Transverse colon (tissue), 4 donors: ENCODE measurements around the gene NTRK2.

Source experiments
- EP300 ChIP-seq: sonication (generic); formaldehyde crosslinking; IDR thresholded peaks from one replicate; pipeline ENCODE4 v1.6.1; 2017; ENCODE audit warnings: antibody characterized with exemption, low read depth
- POLR2A ChIP-seq: fragments of 450-650 bp; IDR thresholded peaks from one replicate; pipeline ENCODE4 v1.6.1; 2016; ENCODE audit warnings: antibody characterized with exemption, mild to moderate bottlenecking, moderate library complexity
- POLR2AphosphoS5 ChIP-seq, 3 donors: sonication (generic); formaldehyde crosslinking; IDR thresholded peaks; one replicate each; pipeline ENCODE4 v1.6.1; 2016; ENCODE audit warnings: antibody characterized with exemption in 3 of 3
- TF ChIP-seq, protein P1 (sequence below), 5 experiments: fragments of 200-600 bp in 3 of 5; fragments of 450-650 bp in 2 of 5; sonication (generic) in 3 of 5; IDR thresholded peaks; 1 replicate in 2 of 5; 2 replicates in 3 of 5; pipeline ENCODE4 v1.5.1; 2016 to 2017; ENCODE audit warnings: antibody characterized with exemption in 5 of 5, inconsistent platforms in 3 of 5, mild to moderate bottlenecking in 2 of 5, moderate library complexity in 1 of 5

DNA sequence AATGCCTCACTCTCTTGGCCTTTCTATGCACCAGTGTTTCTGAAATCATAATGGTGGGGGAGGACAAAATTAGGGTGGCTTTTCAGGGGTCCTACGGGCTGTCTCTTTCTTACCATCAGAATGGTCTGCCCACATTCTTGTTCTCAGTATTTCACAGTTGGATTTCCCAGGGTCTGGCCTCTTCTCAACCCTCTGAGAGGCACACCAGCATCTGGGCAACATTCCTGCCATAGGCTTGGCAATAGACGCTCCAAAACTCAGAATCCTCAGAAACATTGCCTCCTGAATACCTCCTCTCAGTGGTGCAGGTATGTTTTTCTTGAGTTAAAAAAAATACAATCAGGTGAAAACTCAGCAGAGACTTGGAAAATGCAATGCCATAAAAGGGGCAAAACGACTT, 358.3 kb downstream of the NTRK2 start:
- TF ChIP-seq, protein P1, sequence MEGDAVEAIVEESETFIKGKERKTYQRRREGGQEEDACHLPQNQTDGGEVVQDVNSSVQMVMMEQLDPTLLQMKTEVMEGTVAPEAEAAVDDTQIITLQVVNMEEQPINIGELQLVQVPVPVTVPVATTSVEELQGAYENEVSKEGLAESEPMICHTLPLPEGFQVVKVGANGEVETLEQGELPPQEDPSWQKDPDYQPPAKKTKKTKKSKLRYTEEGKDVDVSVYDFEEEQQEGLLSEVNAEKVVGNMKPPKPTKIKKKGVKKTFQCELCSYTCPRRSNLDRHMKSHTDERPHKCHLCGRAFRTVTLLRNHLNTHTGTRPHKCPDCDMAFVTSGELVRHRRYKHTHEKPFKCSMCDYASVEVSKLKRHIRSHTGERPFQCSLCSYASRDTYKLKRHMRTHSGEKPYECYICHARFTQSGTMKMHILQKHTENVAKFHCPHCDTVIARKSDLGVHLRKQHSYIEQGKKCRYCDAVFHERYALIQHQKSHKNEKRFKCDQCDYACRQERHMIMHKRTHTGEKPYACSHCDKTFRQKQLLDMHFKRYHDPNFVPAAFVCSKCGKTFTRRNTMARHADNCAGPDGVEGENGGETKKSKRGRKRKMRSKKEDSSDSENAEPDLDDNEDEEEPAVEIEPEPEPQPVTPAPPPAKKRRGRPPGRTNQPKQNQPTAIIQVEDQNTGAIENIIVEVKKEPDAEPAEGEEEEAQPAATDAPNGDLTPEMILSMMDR (IDR thresholded peaks at IDR 0.05), result no peak
- no peak for TF ChIP-seq POLR2A
- TF ChIP-seq EP300, result no peak
- no peak for TF ChIP-seq POLR2AphosphoS5 (IDR thresholded peaks at IDR 0.05)
